ENCODE data around the gene DHCR7. TPM values are rescaled to one million over a fixed set of nuclear protein-coding genes. Genes with fewer than 3 reads are reported as not detected.

DHCR7 gene
- total and polyA plus RNA-seq, 2 experiments from 2014 or later: 50.0 to 158 TPM

- Histone ChIP-seq H3K4me3 (no peak overlapping the region), H3K4me1 (ENCODE audit: low read depth) (no peaks in the 10 kb centered on the region), H3K27ac (no peak overlapping the region), H3K36me3 (no peaks in the 10 kb centered on the region), H3K27me3 (peaks cover 14% of the 10 kb centered on the region), H3K9me3 (ENCODE audit: low read depth) (no peaks in the 10 kb centered on the region)
- no peak for DNase-seq (ENCODE audit: low read depth in 1 of 2, low spot score in 1 of 2)
- no peak for TF ChIP-seq CTCF (IDR thresholded peaks at IDR 0.05; ENCODE audit: low read depth, low read length)
These were observed 59.5 kb downstream of the DHCR7 start for GRCh38 chr11:71388637-71389235.

- Histone ChIP-seq H3K9me3 (ENCODE audit: low read depth) (no peaks in the 10 kb centered on the region), H3K36me3 (no peaks in the 10 kb centered on the region), H3K4me1 (ENCODE audit: low read depth) (no peaks in the 10 kb centered on the region), H3K27me3 (peaks cover 7% of the 10 kb centered on the region), H3K4me3 (no peak overlapping the region), H3K27ac (no peak overlapping the region)
- no peak for TF ChIP-seq CTCF (IDR thresholded peaks at IDR 0.05; ENCODE audit: low read depth, low read length)
- DNase-seq (ENCODE audit: low read depth in 1 of 2, low spot score in 1 of 2): no peak
These were observed 60.2 kb downstream of the DHCR7 start for GRCh38 chr11:71387784-71388636.

- no peak for TF ChIP-seq CTCF (IDR thresholded peaks at IDR 0.05; ENCODE audit: low read depth, low read length)
- Histone ChIP-seq H3K36me3 (no peaks in the 10 kb centered on the region), H3K4me1 (ENCODE audit: low read depth) (no peaks in the 10 kb centered on the region), H3K9me3 (ENCODE audit: low read depth) (no peaks in the 10 kb centered on the region), H3K27me3 (peaks cover 5% of the 10 kb centered on the region), H3K4me3 (no peak overlapping the region), H3K27ac (no peak overlapping the region)
- no peak for DNase-seq (ENCODE audit: low read depth in 1 of 2, low spot score in 1 of 2)
These were observed 61.0 kb downstream of the DHCR7 start for GRCh38 chr11:71387200-71387599.

GRCh38 chr11:71386202-71386601 is 62.0 kb downstream of the DHCR7 start:
- H3K27ac ChIP-seq: no peak overlapping the region
- no peaks in the 10 kb centered on the region for H3K9me3 ChIP-seq (ENCODE audit: low read depth)
- no peak for DNase-seq (ENCODE audit: low read depth in 1 of 2, low spot score in 1 of 2)
- no peak for TF ChIP-seq CTCF (IDR thresholded peaks at IDR 0.05; ENCODE audit: low read depth, low read length)
- H3K27me3 ChIP-seq: no peaks in the 10 kb centered on the region
- no peaks in the 10 kb centered on the region for H3K36me3 ChIP-seq
- H3K4me1 ChIP-seq (ENCODE audit: low read depth): no peaks in the 10 kb centered on the region
- no peak overlapping the region for H3K4me3 ChIP-seq

- Histone ChIP-seq H3K36me3 (no peaks in the 10 kb centered on the region), H3K27me3 (no peaks in the 10 kb centered on the region), H3K4me3 (no peak overlapping the region), H3K27ac (no peak overlapping the region), H3K4me1 (ENCODE audit: low read depth) (no peaks in the 10 kb centered on the region), H3K9me3 (ENCODE audit: low read depth) (no peaks in the 10 kb centered on the region)
- no peak for DNase-seq (ENCODE audit: low read depth in 1 of 2, low spot score in 1 of 2)
- no peak for TF ChIP-seq CTCF (IDR thresholded peaks at IDR 0.05; ENCODE audit: low read depth, low read length)
These were observed 63.1 kb downstream of the DHCR7 start for GRCh38 chr11:71385091-71385490.
